ENCODE results near the gene ING5.

ING5 gene

DNA sequence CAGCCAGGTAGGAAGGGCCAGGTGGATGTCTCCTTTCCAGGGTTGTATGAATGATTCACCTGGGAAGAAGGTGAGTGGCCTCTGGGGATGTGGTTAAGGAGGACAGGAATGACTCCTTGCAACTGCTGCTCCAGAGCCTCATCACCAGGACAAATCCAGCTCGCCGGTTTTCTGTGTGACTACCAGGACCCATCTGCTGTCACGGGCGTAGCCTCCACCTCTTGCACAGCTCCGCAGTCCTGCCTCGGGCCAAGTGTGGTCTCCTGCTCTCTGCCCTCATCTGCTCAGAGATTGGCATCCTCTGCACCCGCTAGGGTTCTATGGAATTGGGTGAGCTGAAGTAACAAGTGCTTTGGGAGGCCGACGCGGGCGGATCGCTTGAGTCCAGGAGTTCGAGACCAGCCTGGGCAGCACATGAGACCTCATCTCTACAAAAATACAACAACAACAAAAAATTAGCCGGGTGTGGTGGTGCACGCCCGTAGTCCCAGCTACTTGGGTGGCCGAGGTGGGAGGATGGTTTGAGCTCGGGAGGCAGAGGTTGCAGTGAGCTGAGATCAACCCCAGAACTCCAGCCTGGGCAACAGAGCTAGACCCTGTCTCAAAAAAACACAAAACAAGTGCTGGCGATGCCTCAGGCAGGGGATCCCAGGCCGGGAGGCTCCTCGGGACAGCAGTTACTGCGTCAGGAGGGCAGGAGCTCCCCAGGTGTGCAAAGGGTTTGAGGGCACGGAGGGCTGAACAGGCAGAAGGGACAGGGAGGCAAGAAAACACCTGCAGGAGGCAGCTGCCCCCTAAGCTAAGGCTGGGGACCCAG is 31.8 kb downstream of the ING5 start:
- TF ChIP-seq, protein P1, sequence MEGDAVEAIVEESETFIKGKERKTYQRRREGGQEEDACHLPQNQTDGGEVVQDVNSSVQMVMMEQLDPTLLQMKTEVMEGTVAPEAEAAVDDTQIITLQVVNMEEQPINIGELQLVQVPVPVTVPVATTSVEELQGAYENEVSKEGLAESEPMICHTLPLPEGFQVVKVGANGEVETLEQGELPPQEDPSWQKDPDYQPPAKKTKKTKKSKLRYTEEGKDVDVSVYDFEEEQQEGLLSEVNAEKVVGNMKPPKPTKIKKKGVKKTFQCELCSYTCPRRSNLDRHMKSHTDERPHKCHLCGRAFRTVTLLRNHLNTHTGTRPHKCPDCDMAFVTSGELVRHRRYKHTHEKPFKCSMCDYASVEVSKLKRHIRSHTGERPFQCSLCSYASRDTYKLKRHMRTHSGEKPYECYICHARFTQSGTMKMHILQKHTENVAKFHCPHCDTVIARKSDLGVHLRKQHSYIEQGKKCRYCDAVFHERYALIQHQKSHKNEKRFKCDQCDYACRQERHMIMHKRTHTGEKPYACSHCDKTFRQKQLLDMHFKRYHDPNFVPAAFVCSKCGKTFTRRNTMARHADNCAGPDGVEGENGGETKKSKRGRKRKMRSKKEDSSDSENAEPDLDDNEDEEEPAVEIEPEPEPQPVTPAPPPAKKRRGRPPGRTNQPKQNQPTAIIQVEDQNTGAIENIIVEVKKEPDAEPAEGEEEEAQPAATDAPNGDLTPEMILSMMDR (IDR thresholded peaks at IDR 0.05; ENCODE audit: low read depth, low read length, missing control alignments) = no peak
- H3K4me3 ChIP-seq (ENCODE audit: low read depth, low read length) = peak overlapping the region; percentile 77
- DNase-seq (ENCODE audit: low read depth) = no peak
- in situ Hi-C loops (cut with HindIII; ENCODE audit: low sequenced_read_pairs) = no loop called here

DNA sequence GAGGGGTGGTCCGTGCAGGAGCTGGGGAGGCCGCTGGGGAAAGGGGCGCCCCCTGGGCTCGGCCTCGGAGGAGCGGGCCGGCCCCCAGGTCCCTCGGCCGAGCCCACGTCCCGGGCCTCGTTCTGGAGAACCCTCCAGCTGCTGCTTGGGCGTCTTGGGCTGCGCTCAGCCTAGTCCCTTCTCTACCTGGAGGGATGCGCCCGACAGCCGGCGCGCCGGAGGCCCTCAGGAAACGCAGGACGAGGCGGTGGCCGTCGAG is 32.3 kb downstream of the ING5 start:
- in situ Hi-C loops (cut with HindIII; ENCODE audit: low sequenced_read_pairs) = no loop called here
- peak overlapping the region; percentile 77 for H3K4me3 ChIP-seq (ENCODE audit: low read depth, low read length)
- DNase-seq (ENCODE audit: low read depth) = no peak
- TF ChIP-seq, protein P1 (IDR thresholded peaks at IDR 0.05; ENCODE audit: low read depth, low read length, missing control alignments) = peak; percentile 19

DNA sequence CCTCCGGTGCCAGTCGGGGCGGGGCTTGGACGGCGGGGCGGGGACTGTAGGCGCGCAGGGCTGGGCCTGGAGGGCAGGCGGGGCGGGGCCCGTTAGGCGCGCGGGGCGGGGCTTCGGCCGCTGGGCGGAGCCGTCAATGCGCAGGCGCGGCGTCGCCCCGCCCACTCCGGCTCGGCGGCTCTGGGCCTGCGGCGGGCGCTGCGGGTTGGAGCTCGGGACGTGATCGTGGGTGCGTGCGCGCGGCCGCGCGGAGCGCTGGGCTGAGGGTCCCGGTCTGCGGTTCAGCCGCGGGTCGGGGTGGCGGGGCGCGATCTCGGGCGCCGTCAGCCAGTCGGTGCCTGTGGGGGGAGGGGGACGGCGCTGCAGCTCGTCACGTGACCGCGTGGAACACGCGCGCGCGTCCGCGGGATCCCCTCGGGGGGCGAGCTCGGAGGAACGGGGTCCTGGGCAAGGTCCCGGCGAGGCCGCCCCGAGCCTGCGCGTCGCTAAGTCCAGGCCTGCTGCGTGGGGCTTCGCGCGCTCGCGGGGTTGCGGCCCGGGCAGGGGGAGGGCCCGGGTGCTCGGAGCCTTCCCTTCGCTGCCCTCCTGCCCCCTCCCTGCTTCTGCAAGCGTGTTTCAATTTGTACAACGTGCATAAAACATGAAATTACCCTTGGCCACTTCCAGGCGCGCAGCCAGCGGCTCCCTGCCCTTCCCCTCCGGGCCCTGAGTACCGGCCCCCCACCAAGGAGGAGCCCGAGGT is 32.8 kb downstream of the ING5 start, which contains the start of gene D2HGDH:
Gene D2HGDH, plus strand, starts transcription at position 164 of the 742 bp plus-strand sequence. CDS start 595 bp downstream, outside the sequence.
- peak within 1 kb of the TSS; percentile 77 for H3K4me3 ChIP-seq (ENCODE audit: low read depth, low read length)
- DNase-seq (ENCODE audit: low read depth) = peak; percentile 35
- TF ChIP-seq, protein P1 (IDR thresholded peaks at IDR 0.05; ENCODE audit: low read depth, low read length, missing control alignments) = no peak
- in situ Hi-C loops (cut with HindIII; ENCODE audit: low sequenced_read_pairs) = no loop called here

DNA sequence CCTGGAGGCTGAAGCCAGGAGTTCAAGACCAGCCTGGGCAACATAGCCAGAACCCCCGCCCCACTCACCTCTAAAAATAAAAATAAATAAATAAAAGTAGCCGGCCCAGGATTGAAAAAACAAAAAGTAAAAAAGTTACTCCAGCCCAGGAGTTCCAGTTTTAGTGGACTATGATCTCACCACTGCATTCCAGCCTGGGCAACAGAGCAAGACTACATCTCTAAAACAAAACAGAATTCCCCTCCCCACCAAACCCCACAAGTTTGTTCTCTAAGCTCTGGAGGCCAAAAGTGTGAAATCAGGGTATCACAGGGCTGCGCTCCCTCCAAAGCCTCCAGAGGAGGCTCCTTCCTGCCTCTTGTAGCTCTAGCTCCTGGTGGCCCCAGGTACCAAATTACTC is 34.3 kb downstream of the ING5 start:
- H3K4me3 ChIP-seq (ENCODE audit: low read depth, low read length) = no peak overlapping the region
- TF ChIP-seq, protein P1 (IDR thresholded peaks at IDR 0.05; ENCODE audit: low read depth, low read length, missing control alignments) = no peak
- DNase-seq (ENCODE audit: low read depth) = no peak
- in situ Hi-C loops (cut with HindIII; ENCODE audit: low sequenced_read_pairs) = no loop called here

DNA sequence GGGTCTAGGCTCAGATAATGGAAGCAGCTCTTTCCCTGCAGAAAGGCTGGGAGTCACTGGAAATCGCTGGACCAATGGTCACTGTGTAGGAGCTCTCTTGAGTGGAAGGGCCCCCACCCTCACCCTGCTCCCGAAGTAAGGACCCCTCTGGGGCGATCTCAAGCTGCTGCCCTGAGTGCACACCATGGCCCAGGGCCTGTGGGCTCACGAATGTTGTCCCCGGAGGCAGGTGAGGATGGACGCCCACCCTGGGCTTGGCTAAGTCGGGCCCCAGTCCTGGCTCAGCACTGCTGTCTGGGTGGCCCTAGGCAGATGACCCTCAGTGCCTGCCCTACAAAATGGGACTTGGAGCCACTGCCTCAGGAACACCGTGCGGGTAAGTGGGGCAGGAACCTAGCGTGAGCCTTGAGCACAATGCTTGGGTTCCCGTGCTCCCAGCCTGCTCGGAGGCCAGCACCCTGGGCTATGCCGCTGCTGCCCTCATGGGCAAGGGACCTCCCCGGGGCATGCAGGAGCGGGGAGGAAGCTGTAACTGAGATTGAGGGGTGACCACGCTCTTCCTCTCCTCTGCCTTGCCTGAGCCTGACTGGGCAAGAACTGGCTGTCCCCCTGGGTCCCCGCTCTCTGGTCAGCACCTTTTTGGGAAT is 36.3 kb downstream of the ING5 start:
- H3K4me3 ChIP-seq (ENCODE audit: low read depth, low read length) = no peak overlapping the region
- in situ Hi-C loops (cut with HindIII; ENCODE audit: low sequenced_read_pairs) = no loop called here
- TF ChIP-seq, protein P1 (IDR thresholded peaks at IDR 0.05; ENCODE audit: low read depth, low read length, missing control alignments) = no peak

DNA sequence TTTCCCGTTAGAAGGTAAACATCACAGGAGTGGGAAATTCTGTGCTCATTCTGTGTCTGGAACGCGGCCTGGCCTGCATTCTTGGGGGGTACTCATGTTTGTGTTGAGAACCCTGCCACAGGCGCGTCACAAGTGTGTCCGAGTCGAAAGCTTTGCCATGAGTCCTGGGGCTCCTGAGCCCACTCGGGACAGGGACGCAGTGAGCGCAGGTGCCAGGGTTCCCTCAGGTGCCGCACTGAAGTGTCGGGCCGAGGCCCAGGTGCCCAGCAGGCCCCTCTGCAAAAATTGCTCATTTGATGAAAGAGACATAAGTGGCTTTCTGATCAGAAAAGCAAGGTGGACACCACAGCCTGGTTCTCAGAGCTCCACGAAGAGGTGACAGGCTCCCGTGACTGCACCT is 37.3 kb downstream of the ING5 start:
- in situ Hi-C loops (cut with HindIII; ENCODE audit: low sequenced_read_pairs) = no loop called here

More for the DNA sequence above, 36.3 kb downstream of the ING5 start:
- no peak for DNase-seq (ENCODE audit: low read depth)

More for the DNA sequence above, 37.3 kb downstream of the ING5 start:
- no peak overlapping the region for H3K4me3 ChIP-seq (ENCODE audit: low read depth, low read length)
- TF ChIP-seq, protein P1 (IDR thresholded peaks at IDR 0.05; ENCODE audit: low read depth, low read length, missing control alignments) = no peak
- DNase-seq (ENCODE audit: low read depth) = no peak
